ENCODE results near the gene NUDT22. TPM values are rescaled to one million over a fixed set of nuclear protein-coding genes. Genes with fewer than 3 reads are reported as not detected.

NUDT22 gene
- total and polyA plus RNA-seq, 2 donors (not counting 1 experiment from before 2014, with no cell fraction given), result 104 to 139 TPM

DNA sequence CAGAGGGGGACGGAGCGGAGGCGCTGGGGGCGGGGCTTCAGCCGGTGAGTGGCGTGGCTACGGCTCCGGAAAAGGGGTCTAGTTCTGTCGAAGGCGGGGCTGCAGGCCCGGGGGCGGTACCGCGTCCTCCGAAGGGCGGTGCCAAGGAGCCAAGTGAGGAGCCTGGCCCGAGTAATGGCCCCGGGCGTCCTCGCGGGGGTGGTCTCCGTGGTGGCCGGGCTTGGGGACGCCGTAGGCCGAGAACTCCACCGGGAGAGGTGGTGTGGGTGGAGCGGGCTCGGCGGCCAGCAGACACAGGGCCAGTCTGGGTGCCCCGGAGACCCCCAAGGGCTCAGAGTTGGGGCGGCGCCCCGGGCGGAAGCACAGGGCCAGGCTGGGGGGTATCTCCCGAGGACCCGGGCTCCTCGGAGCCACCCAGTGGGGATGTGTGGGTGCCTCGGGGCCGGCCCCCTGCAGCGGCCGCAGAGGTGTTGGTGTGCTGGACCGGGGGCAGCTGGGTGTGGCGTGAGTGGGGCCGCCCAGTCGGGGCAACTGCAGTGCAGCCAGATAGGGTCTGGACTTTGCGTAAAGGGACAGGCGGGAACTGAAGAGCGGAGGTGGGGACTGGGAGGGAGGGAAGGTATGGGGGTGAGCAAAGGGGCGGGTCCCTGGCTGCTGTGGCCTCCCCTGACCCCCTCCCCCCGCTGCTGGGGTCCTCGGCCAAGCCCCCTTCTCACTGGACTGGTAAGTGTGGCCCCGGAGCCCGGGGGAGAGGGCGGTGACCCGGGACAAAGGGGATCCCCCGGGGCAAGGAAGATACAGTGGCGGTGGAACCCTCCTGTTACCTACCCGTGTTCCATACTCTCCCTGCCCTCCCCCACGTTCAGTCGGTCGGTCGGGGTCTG lies 15.7 kb downstream of the NUDT22 start:
- H3K27ac Mint-ChIP-seq, result peak overlapping the region; percentile 97
- Histone ChIP-seq H3K4me2 (replicated peaks; ENCODE audit: low read depth, low read length, poor library complexity, severe bottlenecking) (peak overlapping the region; percentile 99), H4K20me1 (ENCODE audit: control insufficient read depth, insufficient read depth, low read length, poor library complexity, severe bottlenecking) (peaks cover 7% of the 10 kb centered on the region), H3K27ac (ENCODE audit: low read length in 2 of 2) (peak overlapping the region; percentile 98), H3K9ac (ENCODE audit: low read length) (peak overlapping the region; percentile 81), H3K27me3 (replicated peaks in 1 of 4; ENCODE audit: control extremely low read depth in 1 of 4, control insufficient read depth in 3 of 4, insufficient read depth in 4 of 4, low read length in 3 of 4) (no peaks in the 10 kb centered on the region), H3K79me2 (ENCODE audit: control insufficient read depth, insufficient read depth, low read length) (peaks cover 9% of the 10 kb centered on the region), H3K9me3 (ENCODE audit: control extremely low read depth in 1 of 3, control insufficient read depth in 2 of 3, insufficient read depth in 1 of 3, low read length in 2 of 3) (no peaks in the 10 kb centered on the region), H3K36me3 (replicated peaks in 1 of 2; ENCODE audit: control extremely low read depth in 1 of 2, control insufficient read depth in 1 of 2, extremely low read depth in 1 of 2, insufficient read depth in 2 of 2, low read length in 1 of 2) (peaks cover 0 to 32% of the 10 kb centered on the region in 2 experiments), H3K4me3 (ENCODE audit: control extremely low read depth in 1 of 5, extremely low read depth in 1 of 5, insufficient read depth in 1 of 5, low read depth in 2 of 5, low read length in 4 of 5) (peak overlapping the region in 4 of 5 experiments; percentile 76 to 91 (median 83)), H3K4me1 (ENCODE audit: control insufficient read depth in 2 of 2, insufficient read depth in 2 of 2, low read length in 2 of 2) (peaks cover 28 to 64% of the 10 kb centered on the region in 2 donors), H2AFZ (ENCODE audit: insufficient read depth, low read depth, low read length, poor library complexity, severe bottlenecking) (peak overlapping the region; percentile 73)
- ATAC-seq (ENCODE audit: low read depth) (no peak), DNase-seq (no peak)
- peak overlapping the region; percentile 91 for H3K4me3 Mint-ChIP-seq
- peaks cover 65% of the 10 kb centered on the region for H3K4me1 Mint-ChIP-seq
- ChIA-PET POLR2A (interaction anchor here (0.8 to 1.4 kb wide), 14 partner anchors 8 to 76 kb away, joined by 3 to 11 read pairs (median 5); partner anchors contain the start of genes DNAJC4, ESRRA, GPR137 and NUDT22), CTCF (interaction anchor here (1.0 to 1.9 kb wide), 8 partner anchors 9 to 76 kb away, joined by 3 to 16 read pairs (median 6); partner anchors contain the start of genes ESRRA, FERMT3, NUDT22 and PRDX5)
- intact Hi-C loops (cut with micrococcal nuclease), result loop anchor here (1.0 to 2.0 kb wide), 6 partner anchors 11 to 64 kb away; partner anchors contain the start of genes BAD, DNAJC4, ESRRA and FERMT3
- WGBS (ENCODE audit: insufficient coverage), result under 1% methylated on average over 60 of the region's 63 CpGs
- H3K9me3 Mint-ChIP-seq (ENCODE audit: insufficient read depth), result no peaks in the 10 kb centered on the region
- H3K27me3 Mint-ChIP-seq, result no peaks in the 10 kb centered on the region
- TF ChIP-seq CTCF (IDR thresholded peaks at IDR 0.05), result no peak
- TF ChIP-seq EZH2 (IDR thresholded peaks at IDR 0.05; ENCODE audit: borderline replicate concordance, insufficient read depth, low read depth, low read length, poor library complexity, severe bottlenecking), result no peak
